GM12874 (cell line): Measurements from ENCODE around the gene PIK3R3.

Experiments used
- CTCF ChIP-seq: IDR thresholded peaks from 2 replicates; pipeline ENCODE4 v1.5.1; 2011; ENCODE audit warnings: low read depth, mild to moderate bottlenecking, control low read depth, low read length, moderate library complexity; ENCODE audit not compliant: insufficient read depth

PIK3R3 gene

GRCh38 chr1:46174448-46175231 is 42.2 kb upstream of the PIK3R3 start, which contains the start of gene TSPAN1:
Gene TSPAN1 (plus strand): TSS chr1:46175087. CDS start chr1:46181108, 6,021 bp downstream.
- no peak for TF ChIP-seq CTCF

- TF ChIP-seq CTCF, result no peak
Measured at GRCh38 chr1:46173361-46173856, 41.0 kb upstream of the PIK3R3 start.

- no peak for TF ChIP-seq CTCF
Measured at GRCh38 chr1:46172321-46172720, 39.9 kb upstream of the PIK3R3 start.

GRCh38 chr1:46171871-46172270 is 39.4 kb upstream of the PIK3R3 start:
- no peak for TF ChIP-seq CTCF

- no peak for TF ChIP-seq CTCF
Measured at GRCh38 chr1:46171351-46171750, 38.9 kb upstream of the PIK3R3 start.

GRCh38 chr1:46169811-46170454 is 37.5 kb upstream of the PIK3R3 start:
- TF ChIP-seq CTCF, result no peak

- no peak for TF ChIP-seq CTCF
Measured at GRCh38 chr1:46168477-46168876, 36.0 kb upstream of the PIK3R3 start.
